Breast epithelium (tissue), 3 donors: ENCODE measurements around the gene CMTM7.

ENCODE experiments used
- POLR2AphosphoS5 ChIP-seq, 3 donors: sonication (generic); formaldehyde crosslinking; IDR thresholded peaks; one replicate each; pipeline ENCODE4 v1.6.1; 2017; ENCODE audit warnings: antibody characterized with exemption in 3 of 3
- TF ChIP-seq, protein P1 (sequence below), 3 donors: fragments of 450-650 bp; IDR thresholded peaks; one replicate each; pipeline ENCODE4 v1.5.1; 2016 to 2017; ENCODE audit warnings: antibody characterized with exemption in 3 of 3, mild to moderate bottlenecking in 3 of 3, moderate library complexity in 3 of 3

DNA sequence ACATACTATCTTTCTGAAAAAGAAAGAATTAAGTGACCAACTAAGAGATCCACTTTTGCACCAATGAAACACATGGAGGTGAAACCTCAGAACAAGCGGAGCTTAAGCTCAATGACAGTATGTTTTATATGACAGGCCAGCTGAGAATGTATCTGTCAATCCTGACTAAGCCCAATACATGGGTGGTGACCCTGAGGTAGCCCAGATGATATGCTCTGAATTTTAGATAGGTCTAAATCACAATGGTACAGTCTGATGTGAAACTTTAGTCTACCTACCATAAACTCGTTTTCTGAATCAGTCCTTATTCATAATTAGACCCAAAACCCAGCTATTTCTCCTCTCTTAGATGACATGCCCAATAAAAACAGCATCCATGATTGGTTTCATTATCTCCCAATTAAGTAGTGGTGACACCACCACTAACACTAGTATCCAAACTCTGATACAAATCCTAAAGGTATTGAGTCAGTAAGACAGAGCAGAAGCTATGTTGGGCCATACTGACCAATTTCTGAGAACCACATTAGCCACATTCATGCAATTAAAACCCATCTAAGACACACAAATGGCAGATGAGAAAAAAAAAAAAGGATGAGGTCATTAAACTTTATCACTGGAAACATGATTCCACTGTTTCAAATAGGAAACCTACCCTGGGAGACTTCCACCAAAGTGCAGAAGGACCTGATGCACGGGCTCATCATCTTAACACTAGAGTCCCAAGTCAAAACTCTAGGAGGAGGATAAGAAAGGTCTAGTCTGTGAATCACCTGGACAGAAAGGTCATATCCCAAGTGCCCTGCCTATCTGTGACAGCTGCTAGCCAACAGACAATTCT is 90.4 kb downstream of the CMTM7 start:
- no peak for TF ChIP-seq POLR2AphosphoS5 (IDR thresholded peaks at IDR 0.05)
- TF ChIP-seq, protein P1, sequence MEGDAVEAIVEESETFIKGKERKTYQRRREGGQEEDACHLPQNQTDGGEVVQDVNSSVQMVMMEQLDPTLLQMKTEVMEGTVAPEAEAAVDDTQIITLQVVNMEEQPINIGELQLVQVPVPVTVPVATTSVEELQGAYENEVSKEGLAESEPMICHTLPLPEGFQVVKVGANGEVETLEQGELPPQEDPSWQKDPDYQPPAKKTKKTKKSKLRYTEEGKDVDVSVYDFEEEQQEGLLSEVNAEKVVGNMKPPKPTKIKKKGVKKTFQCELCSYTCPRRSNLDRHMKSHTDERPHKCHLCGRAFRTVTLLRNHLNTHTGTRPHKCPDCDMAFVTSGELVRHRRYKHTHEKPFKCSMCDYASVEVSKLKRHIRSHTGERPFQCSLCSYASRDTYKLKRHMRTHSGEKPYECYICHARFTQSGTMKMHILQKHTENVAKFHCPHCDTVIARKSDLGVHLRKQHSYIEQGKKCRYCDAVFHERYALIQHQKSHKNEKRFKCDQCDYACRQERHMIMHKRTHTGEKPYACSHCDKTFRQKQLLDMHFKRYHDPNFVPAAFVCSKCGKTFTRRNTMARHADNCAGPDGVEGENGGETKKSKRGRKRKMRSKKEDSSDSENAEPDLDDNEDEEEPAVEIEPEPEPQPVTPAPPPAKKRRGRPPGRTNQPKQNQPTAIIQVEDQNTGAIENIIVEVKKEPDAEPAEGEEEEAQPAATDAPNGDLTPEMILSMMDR (IDR thresholded peaks at IDR 0.05): no peak
